Measurements from ENCODE around the gene ZNF236. TPM values are rescaled to one million over a fixed set of nuclear protein-coding genes. Genes with fewer than 3 reads are reported as not detected.

ZNF236 gene
- total RNA-seq, 1 donor from 2014 or later = 11.5 TPM

DNA sequence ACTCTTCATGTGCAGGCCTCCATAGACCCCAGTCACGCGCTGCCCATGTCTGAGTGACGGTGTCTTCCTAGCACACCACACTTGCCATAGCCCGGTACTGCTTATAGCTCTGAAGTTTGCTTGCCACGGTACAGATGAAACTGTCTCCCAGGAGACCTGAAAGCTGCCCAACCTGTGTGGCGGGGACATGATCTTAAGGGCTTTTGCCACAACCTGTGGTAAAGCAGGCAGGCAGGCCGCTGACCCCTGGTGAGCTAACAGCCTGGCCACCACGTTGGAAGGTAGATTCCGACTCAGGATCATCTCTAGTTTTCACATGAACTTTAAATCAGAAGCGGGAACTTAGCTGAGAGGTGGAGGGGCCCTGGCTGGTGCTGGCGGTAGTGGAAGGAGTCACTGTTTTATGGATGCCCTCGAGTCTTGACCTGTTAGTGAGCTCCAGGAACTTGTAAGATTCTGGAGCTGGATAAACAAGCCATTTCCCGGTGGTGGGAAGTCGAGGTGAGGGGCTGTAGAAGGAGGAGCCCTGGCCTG lies 153.3 kb downstream of the ZNF236 start:
- H3K9me3 ChIP-seq (ENCODE audit: low read depth) = no peaks in the 10 kb centered on the region
- no peak overlapping the region for H3K4me3 ChIP-seq
- peaks cover 44% of the 10 kb centered on the region for H3K4me1 Mint-ChIP-seq
- H3K27me3 ChIP-seq = no peaks in the 10 kb centered on the region
- peaks cover 4% of the 10 kb centered on the region for H3K27me3 Mint-ChIP-seq (ENCODE audit: insufficient read depth, low read depth)
- no peak overlapping the region for H2AFZ ChIP-seq (replicated peaks)
- H3K4me1 ChIP-seq = peaks cover 16% of the 10 kb centered on the region
- H3K9ac ChIP-seq = no peak overlapping the region
- H3K4me3 Mint-ChIP-seq = no peak overlapping the region
- peaks cover 12% of the 10 kb centered on the region for H3K36me3 Mint-ChIP-seq
- no peak overlapping the region for H3K4me2 ChIP-seq
- H3K79me2 ChIP-seq (ENCODE audit: low read depth) = no peaks in the 10 kb centered on the region
- no peaks in the 10 kb centered on the region for H3F3A ChIP-seq (ENCODE audit: low read depth)
- no peak overlapping the region for H3K27ac ChIP-seq
- TF ChIP-seq, protein P1, sequence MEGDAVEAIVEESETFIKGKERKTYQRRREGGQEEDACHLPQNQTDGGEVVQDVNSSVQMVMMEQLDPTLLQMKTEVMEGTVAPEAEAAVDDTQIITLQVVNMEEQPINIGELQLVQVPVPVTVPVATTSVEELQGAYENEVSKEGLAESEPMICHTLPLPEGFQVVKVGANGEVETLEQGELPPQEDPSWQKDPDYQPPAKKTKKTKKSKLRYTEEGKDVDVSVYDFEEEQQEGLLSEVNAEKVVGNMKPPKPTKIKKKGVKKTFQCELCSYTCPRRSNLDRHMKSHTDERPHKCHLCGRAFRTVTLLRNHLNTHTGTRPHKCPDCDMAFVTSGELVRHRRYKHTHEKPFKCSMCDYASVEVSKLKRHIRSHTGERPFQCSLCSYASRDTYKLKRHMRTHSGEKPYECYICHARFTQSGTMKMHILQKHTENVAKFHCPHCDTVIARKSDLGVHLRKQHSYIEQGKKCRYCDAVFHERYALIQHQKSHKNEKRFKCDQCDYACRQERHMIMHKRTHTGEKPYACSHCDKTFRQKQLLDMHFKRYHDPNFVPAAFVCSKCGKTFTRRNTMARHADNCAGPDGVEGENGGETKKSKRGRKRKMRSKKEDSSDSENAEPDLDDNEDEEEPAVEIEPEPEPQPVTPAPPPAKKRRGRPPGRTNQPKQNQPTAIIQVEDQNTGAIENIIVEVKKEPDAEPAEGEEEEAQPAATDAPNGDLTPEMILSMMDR (IDR thresholded peaks at IDR 0.05) = no peak
- TF ChIP-seq EZH2phosphoT487 (IDR thresholded peaks at IDR 0.05) = no peak
- TF ChIP-seq EZH2 (IDR thresholded peaks at IDR 0.05) = no peak
- H3K27ac Mint-ChIP-seq = no peak overlapping the region
- no peaks in the 10 kb centered on the region for H4K20me1 ChIP-seq (ENCODE audit: low read depth)
- H3K9me3 Mint-ChIP-seq = no peaks in the 10 kb centered on the region
- H3K36me3 ChIP-seq = no peaks in the 10 kb centered on the region
- no peak for DNase-seq (ENCODE audit: low spot score)

DNA sequence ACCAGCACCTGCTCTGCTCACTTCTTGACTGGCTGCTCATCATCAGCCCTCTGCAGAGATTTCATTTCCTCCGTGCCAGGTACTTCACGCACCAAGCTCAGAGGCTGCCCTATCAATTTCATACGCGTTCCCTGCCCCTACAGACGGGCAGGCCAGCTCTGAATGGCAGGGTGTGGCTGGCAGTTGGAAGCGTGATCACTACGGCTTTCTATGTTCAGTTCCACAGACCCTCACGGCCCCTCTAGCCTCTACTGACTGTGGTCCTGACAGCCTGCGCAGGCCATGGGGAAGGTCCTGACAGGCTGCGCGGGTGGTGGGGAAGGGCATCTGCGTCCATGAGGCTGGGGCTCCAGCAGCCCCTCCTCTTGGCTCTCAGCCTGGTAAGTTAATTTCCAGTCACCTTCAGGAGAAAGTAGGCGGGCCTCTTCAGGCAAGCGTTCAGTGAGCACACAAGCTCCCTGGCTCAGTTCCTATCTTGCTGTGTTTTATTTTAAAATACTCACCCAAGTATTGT lies 154.8 kb downstream of the ZNF236 start:
- Mint-ChIP-seq H3K9me3 (no peaks in the 10 kb centered on the region), H3K27ac (no peak overlapping the region), H3K27me3 (ENCODE audit: insufficient read depth, low read depth) (peaks cover 4% of the 10 kb centered on the region), H3K4me1 (peaks cover 45% of the 10 kb centered on the region), H3K36me3 (peaks cover 12% of the 10 kb centered on the region), H3K4me3 (no peak overlapping the region)
- TF ChIP-seq EZH2 (IDR thresholded peaks at IDR 0.05) = no peak
- TF ChIP-seq EZH2phosphoT487 (IDR thresholded peaks at IDR 0.05) = no peak
- TF ChIP-seq, protein P1 (IDR thresholded peaks at IDR 0.05) = no peak
- no peak overlapping the region for H3K27ac ChIP-seq
- H3K4me2 ChIP-seq = no peak overlapping the region
- H3K4me1 ChIP-seq = peaks cover 24% of the 10 kb centered on the region
- no peak overlapping the region for H3K9ac ChIP-seq
- H3F3A ChIP-seq (ENCODE audit: low read depth) = no peaks in the 10 kb centered on the region
- no peak for DNase-seq (ENCODE audit: low spot score)
- no peak overlapping the region for H3K4me3 ChIP-seq
- no peaks in the 10 kb centered on the region for H3K9me3 ChIP-seq (ENCODE audit: low read depth)
- no peaks in the 10 kb centered on the region for H3K36me3 ChIP-seq
- no peaks in the 10 kb centered on the region for H4K20me1 ChIP-seq (ENCODE audit: low read depth)
- H2AFZ ChIP-seq (replicated peaks) = no peak overlapping the region
- no peaks in the 10 kb centered on the region for H3K79me2 ChIP-seq (ENCODE audit: low read depth)
- no peaks in the 10 kb centered on the region for H3K27me3 ChIP-seq

DNA sequence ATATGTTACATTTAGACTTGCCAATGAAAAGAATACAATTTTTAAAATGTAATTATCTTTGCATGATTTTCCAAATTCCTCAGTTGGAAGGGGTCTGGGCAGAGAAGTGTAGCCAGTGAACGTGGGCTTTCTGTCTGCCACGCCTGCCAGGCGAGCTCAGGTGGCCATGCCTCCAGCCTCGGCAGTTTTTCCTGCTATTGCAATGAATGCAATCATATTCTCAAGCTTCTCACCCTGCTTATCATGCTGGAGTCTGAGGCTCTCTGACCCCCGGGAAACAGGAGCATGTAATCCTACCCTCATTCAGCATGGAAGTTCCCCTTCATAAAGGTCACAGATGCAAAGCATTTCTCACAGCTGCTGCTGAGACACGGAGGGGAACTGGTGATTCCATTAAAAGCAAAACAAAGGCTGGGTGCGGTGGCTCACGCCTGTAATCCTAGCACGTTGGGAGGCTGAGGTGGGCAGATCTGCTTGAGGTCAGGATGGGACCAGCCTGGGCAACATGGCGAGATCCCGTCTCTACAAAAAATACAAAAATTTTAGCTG lies 155.4 kb downstream of the ZNF236 start:
- Histone ChIP-seq H2AFZ (replicated peaks) (no peak overlapping the region), H3K4me2 (no peak overlapping the region), H3K9me3 (ENCODE audit: low read depth) (no peaks in the 10 kb centered on the region), H3K79me2 (ENCODE audit: low read depth) (no peaks in the 10 kb centered on the region), H3K4me1 (peaks cover 24% of the 10 kb centered on the region), H3K27ac (no peak overlapping the region), H3F3A (ENCODE audit: low read depth) (no peaks in the 10 kb centered on the region), H4K20me1 (ENCODE audit: low read depth) (no peaks in the 10 kb centered on the region), H3K27me3 (no peaks in the 10 kb centered on the region), H3K36me3 (no peaks in the 10 kb centered on the region), H3K9ac (no peak overlapping the region), H3K4me3 (no peak overlapping the region)
- Mint-ChIP-seq H3K4me3 (no peak overlapping the region), H3K4me1 (peaks cover 42% of the 10 kb centered on the region), H3K27ac (no peak overlapping the region), H3K9me3 (no peaks in the 10 kb centered on the region), H3K27me3 (ENCODE audit: insufficient read depth, low read depth) (peaks cover 4% of the 10 kb centered on the region), H3K36me3 (peaks cover 12% of the 10 kb centered on the region)
- no peak for DNase-seq (ENCODE audit: low spot score)
- TF ChIP-seq EZH2phosphoT487 (IDR thresholded peaks at IDR 0.05) (no peak), EZH2 (IDR thresholded peaks at IDR 0.05) (no peak)
- TF ChIP-seq, protein P1 (IDR thresholded peaks at IDR 0.05) = no peak

Data from neural progenitor cell (in vitro differentiated cells).